BJ (cell line): ENCODE measurements around the gene DEDD2. TPM values are rescaled to one million over a fixed set of nuclear protein-coding genes. Genes with fewer than 3 reads are reported as not detected.

Source experiments
- CTCF ChIA-PET: fragments of 350-600 bp; formaldehyde crosslinking; extraction: SDS; loops from one replicate; lab custom pipeline; 2021; ENCODE audit warnings: antibody characterized with exemption, inconsistent platforms; lab: Yijun Ruan, JAX
- POLR2A ChIA-PET: fragments of 300-600 bp; sonication (Branson Sonifier 250); formaldehyde crosslinking; extraction: SDS; loops from one replicate; lab custom pipeline; 2021; ENCODE audit warnings: antibody characterized with exemption; lab: Charles Lee
- DNase-seq: peaks from one replicate; pipeline ENCODE4 v3.0.0-alpha.2; 2011; ENCODE audit warnings: low read depth
- H3K27me3 ChIP-seq: 2 replicates; pipeline ENCODE4 v1.6.0; 2011; ENCODE audit warnings: low read length; ENCODE audit not compliant: control insufficient read depth, insufficient read depth
- H3K36me3 ChIP-seq: 2 replicates; pipeline ENCODE4 v1.5.1; 2011; ENCODE audit warnings: low read length; ENCODE audit not compliant: control insufficient read depth, insufficient read depth
- H3K4me3 ChIP-seq: 2 replicates; pipeline ENCODE4 v1.5.1; 2011; ENCODE audit warnings: low read depth, mild to moderate bottlenecking, control low read depth, low read length
- polyA plus RNA-seq: library from polyadenylated mRNA; depleted of rRNA; stranded (reverse); fragments of >200 nt; gene quantifications from 2 replicates; pipeline ENCODE4 v1.2.3, GENCODE V29; 2011
- TF ChIP-seq, protein P1 (sequence below): IDR thresholded peaks from 2 replicates; pipeline ENCODE4 v1.5.1; 2011; ENCODE audit warnings: low read depth, mild to moderate bottlenecking, control low read depth, inconsistent platforms, low read length, moderate library complexity; ENCODE audit not compliant: insufficient read depth

The DEDD2 gene
- polyA plus RNA-seq, 1 experiment, result 30.4 TPM

DNA sequence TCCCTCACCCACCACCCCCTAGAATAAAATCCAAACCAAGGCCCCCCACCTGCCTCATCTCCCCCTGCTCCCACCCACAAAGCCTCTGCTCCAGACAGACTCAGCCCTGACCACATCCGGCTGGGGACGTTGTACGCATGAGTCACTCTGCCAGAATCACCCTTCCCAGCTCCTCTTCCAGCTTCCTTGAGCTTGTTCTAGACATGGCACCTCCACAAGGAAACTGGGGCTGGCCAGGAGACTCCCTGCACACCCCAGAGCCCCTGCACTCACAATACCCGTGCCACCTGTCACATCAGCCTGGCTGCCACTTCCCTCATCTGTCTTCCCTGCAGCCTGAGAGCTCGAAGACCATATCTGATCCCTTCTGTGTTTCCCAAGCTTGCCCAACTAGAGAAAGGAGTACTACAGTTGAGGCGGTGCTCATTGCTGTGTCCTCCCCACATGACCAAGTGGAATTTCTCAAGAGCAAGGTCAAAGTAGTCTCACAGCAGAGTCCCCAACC is 9.7 kb downstream of the DEDD2 start:
- Histone ChIP-seq H3K4me3 (no peak overlapping the region), H3K36me3 (peaks cover 20% of the 10 kb centered on the region), H3K27me3 (no peaks in the 10 kb centered on the region)
- TF ChIP-seq, protein P1, sequence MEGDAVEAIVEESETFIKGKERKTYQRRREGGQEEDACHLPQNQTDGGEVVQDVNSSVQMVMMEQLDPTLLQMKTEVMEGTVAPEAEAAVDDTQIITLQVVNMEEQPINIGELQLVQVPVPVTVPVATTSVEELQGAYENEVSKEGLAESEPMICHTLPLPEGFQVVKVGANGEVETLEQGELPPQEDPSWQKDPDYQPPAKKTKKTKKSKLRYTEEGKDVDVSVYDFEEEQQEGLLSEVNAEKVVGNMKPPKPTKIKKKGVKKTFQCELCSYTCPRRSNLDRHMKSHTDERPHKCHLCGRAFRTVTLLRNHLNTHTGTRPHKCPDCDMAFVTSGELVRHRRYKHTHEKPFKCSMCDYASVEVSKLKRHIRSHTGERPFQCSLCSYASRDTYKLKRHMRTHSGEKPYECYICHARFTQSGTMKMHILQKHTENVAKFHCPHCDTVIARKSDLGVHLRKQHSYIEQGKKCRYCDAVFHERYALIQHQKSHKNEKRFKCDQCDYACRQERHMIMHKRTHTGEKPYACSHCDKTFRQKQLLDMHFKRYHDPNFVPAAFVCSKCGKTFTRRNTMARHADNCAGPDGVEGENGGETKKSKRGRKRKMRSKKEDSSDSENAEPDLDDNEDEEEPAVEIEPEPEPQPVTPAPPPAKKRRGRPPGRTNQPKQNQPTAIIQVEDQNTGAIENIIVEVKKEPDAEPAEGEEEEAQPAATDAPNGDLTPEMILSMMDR, result no peak
- ChIA-PET POLR2A (interaction anchor here (0.7 to 1.1 kb wide), 2 partner anchors 9 to 35 kb away, joined by 3 to 47 read pairs; no protein-coding TSS in a partner anchor), CTCF (interaction anchor here (1.2 to 6.7 kb wide), 4 partner anchors 9 to 99 kb away, joined by 3 to 35 read pairs (median 6); no protein-coding TSS in a partner anchor)
- DNase-seq, result no peak

DNA sequence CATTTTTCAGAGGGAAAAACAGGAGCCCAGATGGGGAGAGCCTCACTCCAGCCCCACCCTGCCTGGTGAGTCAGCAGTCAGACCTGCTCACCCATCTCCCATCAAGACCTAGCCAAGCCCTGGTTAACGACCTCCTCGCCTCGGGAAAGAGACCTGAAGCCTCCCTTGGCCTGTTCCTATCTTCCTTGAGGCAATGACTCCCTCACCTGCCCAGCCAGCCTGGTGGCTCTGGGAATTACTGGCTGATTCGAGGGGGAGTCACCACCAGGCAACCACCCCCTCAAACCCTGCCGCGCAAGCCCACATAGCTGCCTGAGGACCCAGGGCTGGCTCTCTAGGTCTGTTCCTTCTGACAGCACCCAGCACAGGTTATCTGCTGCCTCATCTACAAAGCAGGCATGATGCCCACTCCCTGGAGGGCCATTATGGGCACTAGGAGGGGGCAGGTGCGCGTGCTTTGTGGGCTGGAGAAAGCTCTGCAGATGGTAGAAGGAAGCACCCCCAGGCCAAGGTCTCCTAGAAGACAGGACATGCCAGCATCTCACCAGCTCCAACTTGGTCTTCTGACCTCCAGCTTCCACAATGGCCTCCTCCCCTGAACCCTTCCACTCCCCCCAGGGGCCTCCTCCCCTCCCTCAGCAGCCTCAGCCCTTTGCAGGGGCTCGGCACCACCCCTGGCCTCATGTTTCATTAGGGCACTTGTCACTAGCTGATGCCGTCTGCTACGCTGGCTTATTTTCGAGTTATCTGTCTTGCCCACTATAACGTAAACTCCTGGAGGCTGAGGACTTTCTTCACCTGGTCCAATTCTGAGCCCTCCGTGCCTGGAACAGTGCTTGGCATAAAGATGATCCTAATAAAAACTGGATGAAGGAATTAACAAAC is 10.4 kb downstream of the DEDD2 start:
- TF ChIP-seq, protein P1, result no peak
- no peak for DNase-seq
- POLR2A ChIA-PET, result interaction anchor here (0.7 to 1.1 kb wide), 2 partner anchors 10 to 36 kb away, joined by 3 to 47 read pairs; no protein-coding TSS in a partner anchor
- Histone ChIP-seq H3K36me3 (peaks cover 21% of the 10 kb centered on the region), H3K27me3 (no peaks in the 10 kb centered on the region), H3K4me3 (no peak overlapping the region)
- CTCF ChIA-PET, result interaction anchor here (1.2 to 6.7 kb wide), 4 partner anchors 10 to 98 kb away, joined by 3 to 35 read pairs (median 6); no protein-coding TSS in a partner anchor

DNA sequence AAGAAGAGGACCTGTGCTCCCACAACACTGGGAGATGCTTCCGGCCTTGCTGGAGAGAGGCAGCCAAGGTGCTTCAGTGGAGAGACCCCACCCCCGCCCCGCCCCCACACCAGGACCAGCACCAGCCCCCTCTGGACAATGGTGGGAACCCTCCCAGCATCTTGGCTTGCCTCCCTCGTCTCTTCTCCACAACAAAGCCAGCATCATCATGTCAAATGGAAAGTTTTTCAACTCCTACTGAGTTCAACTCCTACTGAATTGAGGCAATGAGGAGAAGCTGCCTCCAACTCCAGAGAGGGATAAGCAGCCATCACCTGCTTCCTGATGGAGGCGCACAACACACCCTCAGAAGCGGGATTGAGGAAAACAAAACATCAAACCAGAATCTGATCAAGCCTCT is 12.8 kb downstream of the DEDD2 start:
- DNase-seq, result no peak
- CTCF ChIA-PET, result interaction anchor here (1.2 to 6.7 kb wide), 2 partner anchors 20 to 28 kb away, joined by 5 to 35 read pairs; no protein-coding TSS in a partner anchor

DNA sequence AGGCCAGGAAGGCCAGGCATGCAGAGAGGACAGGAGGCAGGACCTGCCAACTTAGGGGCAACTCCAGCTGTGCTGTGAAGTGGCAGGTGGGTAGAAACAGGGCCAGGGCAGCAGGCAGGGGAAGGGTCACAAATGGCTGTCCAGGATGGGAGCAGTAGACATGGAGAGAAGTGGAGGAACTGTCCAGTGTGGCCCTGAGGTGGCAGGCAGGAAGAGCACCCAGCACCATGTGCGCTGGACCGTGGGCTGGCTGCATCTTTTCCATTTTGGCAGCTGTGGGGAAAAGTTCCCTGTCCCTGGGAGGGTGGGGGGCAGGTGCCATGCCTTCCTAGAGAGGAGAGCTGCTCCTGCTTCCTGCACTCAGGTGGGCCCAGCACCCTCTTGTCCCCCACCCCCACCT is 13.8 kb downstream of the DEDD2 start:
- H3K27me3 ChIP-seq, result no peaks in the 10 kb centered on the region
- ChIA-PET POLR2A (no interaction called here), CTCF (interaction anchor here (6.7 kb wide), 1 partner anchor 19 kb away, joined by 35 read pairs; no protein-coding TSS in a partner anchor)
- no peak for DNase-seq
- H3K36me3 ChIP-seq, result peaks cover 23% of the 10 kb centered on the region
- TF ChIP-seq, protein P1, result no peak
- no peak overlapping the region for H3K4me3 ChIP-seq

More for the DNA sequence above, 12.8 kb downstream of the DEDD2 start:
- Histone ChIP-seq H3K27me3 (no peaks in the 10 kb centered on the region), H3K36me3 (peaks cover 23% of the 10 kb centered on the region), H3K4me3 (no peak overlapping the region)
- TF ChIP-seq, protein P1, result no peak
- POLR2A ChIA-PET, result no interaction called here

DNA sequence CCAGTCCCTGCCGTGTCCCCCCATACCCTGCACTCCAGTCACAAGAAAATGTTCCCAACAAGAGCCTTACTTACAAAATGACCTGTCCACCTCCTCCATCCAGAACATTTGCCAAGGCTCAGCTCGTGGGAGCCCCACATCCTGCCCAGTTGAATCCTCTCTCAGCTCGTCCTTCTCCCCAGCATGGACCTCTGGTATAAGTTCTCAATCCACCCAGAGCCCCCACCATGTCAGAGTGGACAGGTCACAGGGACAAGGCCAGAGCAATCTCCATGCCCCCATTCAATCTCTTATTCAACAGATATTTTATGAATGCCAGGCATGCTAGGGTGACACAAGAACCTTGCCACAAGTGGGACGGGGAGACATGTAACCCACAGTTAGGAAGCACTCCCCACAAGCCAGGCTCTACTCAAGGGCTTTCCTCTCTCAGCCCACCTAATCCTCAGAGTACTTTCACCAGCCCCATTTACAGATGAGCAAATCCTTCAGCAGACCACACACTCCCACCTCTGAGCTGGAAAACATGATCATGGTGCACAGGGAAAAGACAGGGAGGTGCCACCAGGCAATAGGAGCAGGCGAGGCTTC is 15.1 kb downstream of the DEDD2 start:
- POLR2A ChIA-PET, result no interaction called here
- CTCF ChIA-PET, result interaction anchor here (0.8 to 1.3 kb wide), 3 partner anchors 9 to 94 kb away, joined by 3 to 4 read pairs (median 3); partner anchors contain the start of gene POU2F2
- Histone ChIP-seq H3K36me3 (peaks cover 22% of the 10 kb centered on the region), H3K27me3 (no peaks in the 10 kb centered on the region), H3K4me3 (no peak overlapping the region)
- TF ChIP-seq, protein P1, result no peak
- no peak for DNase-seq
